GM19372 (cell line): ENCODE measurements around the gene UGT1A6.

Source experiments
- ATAC-seq: cut with Tn5 transposase; IDR thresholded peaks from one replicate; pipeline ENCODE4 v1.9.1; 2021; ENCODE audit warnings: mild to moderate bottlenecking, low read depth, moderate library complexity; ENCODE audit not compliant: unreplicated experiment

Gene UGT1A6

DNA sequence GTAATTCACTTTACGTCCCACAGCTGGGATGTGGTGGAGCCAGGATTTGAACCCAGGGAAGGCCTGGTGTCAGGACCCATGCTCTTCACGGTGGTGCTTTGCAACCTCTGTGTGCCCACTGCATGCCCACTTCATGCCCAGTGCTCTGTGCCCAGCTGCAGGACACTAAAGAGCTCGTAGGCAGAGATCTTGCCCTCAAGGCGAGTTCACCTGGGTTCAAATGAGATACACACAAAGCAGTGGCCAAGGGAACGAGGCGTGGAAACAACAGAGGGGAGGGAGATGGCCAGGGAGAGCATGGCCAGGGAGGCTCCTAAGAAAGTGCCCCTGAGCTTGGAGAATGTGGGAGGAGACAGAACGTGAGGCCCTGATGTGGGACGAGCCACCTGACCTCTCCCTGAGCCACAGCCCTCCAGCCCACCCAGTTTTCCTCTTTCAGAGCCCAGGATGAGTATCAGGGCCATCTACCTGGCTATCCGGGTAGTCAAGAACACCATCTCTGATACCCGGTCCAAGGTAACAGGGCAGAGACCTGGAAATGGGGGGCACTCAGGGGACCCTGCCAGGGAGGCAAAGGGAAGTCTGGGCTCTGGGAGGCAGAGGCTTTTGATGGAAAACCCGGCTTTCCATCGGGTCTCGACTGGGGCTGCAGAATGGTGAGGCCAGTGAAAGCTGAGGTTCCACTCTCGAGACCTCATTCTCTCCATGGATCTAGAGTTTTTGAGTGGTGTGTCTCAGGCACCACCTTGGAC lies 105.8 kb downstream of the UGT1A6 start:
- ATAC-seq: no peak

DNA sequence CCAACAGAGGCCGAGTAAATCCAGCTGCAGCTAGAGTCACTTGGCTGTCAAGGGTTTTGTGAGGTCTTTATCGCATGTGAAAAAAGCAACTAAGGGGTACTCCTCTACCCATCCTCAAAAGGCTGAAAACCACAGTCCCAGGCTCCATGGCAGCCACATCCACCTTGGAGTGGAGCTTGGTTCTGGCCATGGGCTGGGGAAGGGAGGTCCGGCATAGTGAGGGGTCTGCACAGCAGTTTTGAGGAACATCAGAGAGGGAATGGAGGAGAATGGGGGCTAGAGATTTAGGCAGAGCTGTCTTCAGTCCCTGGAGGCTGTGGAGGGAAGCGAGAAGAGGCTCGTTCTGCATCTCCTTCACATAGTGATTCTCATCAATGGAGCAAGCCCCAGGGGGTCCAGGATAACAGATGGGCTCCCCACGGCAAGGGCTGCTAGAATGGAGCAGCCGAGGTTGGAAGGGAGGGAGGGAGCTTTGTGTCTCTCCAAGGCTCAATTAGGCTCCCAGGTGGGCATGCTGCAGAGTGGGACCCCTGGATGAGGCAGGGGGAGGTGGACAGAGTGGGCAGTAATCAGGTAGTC lies 106.5 kb downstream of the UGT1A6 start:
- ATAC-seq: no peak

DNA sequence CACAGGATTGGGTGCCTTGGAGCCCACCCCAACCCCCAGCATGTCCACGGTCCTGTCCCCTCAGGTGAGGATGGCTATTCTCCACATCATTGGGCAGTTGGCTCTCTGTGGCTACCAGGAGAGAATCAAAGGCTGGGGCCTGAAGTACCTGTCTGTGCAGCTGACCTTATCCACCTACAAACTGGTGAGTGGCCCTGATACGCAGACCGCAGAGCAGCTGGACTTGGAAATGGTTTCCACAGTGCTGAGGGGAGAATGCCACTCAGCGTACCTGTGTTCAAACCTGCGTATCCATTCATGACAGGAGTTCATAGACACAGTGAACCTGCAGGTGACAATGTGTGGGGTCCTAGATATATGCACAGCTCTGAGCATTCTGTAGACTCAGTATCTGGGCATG lies 107.0 kb downstream of the UGT1A6 start:
- no peak for ATAC-seq

DNA sequence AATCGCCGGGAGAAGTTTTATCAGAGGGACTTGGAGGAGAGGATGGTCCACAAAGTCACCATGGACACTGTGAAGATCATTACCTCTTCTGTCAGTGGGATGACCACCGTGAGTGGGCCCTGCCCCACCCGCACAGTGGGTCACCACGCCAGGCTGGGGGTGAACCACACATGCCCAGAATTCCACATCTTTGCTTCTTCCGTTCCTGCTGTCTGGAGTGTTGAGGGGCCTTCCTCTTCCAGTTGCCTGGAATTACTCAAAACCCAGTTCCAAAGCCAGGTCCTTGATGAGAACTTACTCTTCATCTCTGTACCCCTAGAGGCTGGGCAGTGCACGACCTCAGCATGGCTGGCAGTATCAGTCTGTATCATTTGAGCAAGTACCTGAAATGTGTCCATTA lies 107.5 kb downstream of the UGT1A6 start:
- ATAC-seq: no peak

DNA sequence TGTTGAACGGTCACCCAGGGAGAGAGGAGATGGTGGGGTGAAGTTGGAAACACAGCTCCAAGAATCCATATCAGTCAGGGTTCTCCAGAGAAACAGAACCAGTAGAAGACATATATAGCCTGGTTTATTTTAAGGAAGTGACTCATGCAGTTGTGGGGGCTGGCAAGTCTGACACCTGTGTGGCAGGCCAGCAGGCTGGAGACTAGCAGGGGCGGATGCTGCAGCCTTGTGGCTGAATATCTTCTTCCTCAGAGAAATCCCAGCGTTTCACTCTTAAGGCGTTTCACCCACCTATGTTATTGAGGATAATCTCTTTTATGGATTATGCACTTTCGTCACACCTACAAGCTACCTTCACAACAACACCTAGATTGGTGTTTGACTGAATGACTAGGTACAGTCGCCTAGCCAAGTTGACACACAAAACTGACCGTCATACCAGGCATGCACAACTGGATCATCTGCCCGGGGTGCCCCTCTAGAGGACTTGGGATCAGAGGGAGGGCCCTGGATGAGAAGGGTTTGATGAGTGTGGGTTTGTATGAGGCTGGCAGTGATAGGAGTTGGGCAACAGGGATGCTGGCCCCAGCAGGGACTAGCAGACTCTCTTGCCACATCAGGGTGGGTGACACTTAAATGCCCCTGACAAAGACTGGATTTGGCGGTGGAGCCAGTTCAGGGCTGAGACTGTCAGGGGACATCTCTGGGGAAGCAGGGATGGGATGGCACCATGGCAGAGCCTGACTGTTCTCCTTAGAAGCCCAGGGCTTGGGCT lies 108.9 kb downstream of the UGT1A6 start:
- ATAC-seq: no peak

- no peak for ATAC-seq
These were observed 109.6 kb downstream of the UGT1A6 start for GRCh38 chr2:233802132-233802815.

DNA sequence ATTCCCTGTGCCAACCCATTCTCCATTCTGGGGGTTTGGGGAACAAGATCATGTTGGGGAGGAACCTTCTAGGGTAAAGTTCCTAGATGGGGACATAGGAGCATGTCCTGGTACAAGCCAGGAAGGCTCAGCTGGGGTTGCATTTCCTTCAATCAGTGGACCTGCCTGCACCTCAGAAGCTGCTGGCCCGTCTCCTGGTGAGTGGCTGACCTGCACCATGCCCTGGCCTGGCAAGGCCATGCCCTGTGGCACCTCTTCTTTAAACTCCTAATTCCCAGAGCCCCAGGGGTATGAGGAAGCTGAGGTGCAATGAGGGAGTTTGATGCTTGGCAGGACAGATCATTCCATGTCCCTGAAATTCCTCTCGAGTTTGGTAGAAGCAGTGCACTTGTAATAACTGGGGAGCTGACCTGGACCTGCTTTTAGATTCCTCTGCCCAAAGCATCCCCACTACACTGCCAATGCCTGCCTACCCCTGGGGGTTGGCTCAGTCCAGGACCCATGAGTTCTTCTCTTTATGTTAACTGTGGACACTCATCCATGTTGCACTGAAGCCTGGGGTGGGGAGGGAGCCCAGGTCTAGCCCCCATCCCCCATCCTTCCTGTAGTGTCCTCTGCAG lies 110.7 kb downstream of the UGT1A6 start:
- ATAC-seq: no peak

DNA sequence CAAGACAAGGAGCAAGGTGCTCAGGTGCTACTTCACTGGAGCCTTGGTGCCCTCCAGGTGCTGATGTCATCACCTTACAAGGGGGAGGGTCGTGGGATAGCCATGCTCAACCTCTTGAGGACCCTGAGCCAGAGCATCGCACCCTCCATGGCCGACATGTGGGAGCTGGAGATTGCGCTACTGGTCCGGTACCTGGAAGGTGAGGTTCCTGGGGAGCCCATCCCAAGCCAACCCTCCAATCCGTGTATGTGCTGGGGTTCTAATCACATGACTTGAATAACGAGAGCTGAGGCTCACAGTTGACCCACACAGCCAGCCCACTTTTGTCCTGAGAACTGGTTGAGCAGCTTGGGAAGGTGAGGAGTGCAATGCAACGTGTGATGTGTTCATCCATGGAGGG lies 111.3 kb downstream of the UGT1A6 start:
- no peak for ATAC-seq

DNA sequence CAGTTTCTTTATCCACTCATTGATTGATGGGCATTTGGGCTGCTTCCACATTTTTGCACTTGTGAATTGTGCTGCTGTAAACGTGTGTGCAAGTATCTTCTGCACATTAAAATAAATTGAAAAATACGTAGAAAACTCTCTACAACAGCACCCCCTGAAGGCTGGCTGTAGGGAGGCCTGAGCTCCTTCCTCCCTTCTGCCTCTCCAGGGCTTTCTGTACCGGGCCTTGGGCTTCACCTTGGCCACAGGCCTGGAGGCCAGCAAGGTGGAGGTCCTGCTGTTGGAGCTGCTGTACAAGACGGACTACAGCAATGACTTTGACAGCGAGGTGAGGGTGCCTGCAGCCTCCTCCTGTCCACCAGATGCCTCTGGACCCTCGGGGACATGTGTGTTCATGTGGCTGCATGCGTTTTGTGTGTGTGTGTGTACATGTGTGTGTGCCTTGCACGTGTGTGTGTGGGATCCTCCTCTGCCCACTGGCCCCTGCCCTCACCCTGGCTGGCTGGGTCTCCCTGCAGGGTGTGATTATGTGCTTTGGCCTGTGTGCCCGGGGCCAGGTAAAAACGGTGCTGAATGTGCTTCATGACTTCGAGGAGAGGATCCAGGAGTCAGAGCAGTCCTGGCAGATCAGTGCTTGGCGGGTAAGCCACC lies 114.7 kb downstream of the UGT1A6 start:
- ATAC-seq: no peak

DNA sequence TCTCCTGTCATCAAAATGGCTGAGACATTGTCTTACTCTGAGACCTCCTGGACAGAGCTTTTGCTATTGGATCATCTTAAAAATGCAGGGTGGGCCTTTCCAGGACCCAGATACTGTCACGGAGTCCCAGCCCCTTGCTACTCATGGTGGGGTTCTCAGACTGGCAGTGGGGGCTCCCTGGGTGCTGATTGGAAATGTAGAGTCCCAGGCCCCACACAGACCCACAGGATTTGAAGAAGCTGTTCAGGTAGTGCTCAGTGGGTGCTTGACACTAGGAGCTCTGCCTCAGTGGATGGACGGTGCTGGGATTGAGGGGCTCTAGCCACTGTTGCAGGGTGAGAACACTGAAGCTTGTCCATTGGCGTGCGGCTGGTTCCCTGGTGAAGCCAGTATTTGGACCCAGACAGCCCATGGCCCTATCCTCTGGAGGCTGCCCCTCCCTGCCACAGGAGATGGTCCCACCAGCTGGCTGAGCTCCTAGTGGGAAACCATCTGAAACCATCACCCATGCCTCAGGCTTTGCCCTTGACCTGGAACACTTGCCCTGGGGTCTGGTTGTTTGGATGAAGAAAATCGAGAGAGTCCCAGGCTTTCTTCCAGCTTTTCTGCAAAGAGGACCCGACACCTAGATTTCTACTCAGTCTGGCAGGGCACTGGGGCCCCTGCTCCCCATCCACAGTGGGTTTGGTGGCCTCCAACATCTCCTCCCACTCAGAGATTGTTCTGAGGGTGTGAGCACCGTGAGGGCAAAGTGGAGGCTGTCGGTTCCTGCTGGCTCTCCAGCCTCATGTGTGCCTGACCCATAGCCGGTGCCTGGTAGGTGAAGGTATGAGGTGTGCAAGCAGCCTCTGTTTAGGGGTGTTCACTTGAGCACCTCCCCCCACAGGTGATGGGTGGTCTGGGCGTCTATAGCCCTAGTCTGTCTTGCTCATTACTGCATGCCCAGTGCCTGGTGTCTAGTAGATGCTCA lies 115.6 kb downstream of the UGT1A6 start:
- no peak for ATAC-seq

GRCh38 chr2:233810385-233810784 lies 117.7 kb downstream of the UGT1A6 start:
- ATAC-seq: no peak

DNA sequence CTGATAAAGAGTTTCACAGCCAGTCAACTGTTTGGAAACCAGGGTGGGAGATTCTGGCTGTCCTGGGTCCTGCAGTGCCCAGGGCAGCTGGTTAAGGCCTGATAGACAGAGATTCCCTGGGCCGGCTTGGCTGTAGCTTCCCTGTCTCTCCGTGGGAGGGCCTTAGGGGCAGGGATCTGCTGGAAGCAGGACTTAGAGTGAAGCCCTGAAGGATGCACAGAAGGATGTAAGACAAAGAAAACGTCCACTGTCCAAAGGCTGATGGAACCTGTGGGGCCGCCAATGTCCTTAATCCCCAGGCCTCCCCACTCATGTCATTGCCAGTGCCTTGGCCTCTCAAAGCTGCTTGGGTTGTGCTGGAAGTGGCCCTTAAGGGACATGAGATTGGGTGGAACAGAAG lies 118.4 kb downstream of the UGT1A6 start:
- no peak for ATAC-seq

DNA sequence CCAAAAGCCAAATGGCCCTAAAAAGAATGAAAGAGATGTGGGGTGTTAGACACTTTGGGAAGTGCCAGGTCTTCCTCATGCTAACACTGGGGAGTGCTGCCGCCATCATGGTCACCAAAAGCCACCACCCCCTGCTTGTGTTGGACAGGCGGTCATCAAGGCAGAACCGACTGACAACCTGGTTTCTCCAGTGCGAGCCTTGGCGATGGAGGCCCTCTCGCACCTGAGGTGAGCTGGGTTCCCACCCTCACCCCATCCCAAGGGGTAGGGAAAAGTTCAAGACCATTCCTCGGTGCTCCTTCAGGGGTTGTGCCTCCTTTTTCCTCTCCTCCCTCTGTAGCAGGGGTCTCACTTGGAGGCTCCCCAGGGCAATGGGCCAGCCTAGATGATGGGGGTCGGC lies 119.0 kb downstream of the UGT1A6 start:
- ATAC-seq: no peak

DNA sequence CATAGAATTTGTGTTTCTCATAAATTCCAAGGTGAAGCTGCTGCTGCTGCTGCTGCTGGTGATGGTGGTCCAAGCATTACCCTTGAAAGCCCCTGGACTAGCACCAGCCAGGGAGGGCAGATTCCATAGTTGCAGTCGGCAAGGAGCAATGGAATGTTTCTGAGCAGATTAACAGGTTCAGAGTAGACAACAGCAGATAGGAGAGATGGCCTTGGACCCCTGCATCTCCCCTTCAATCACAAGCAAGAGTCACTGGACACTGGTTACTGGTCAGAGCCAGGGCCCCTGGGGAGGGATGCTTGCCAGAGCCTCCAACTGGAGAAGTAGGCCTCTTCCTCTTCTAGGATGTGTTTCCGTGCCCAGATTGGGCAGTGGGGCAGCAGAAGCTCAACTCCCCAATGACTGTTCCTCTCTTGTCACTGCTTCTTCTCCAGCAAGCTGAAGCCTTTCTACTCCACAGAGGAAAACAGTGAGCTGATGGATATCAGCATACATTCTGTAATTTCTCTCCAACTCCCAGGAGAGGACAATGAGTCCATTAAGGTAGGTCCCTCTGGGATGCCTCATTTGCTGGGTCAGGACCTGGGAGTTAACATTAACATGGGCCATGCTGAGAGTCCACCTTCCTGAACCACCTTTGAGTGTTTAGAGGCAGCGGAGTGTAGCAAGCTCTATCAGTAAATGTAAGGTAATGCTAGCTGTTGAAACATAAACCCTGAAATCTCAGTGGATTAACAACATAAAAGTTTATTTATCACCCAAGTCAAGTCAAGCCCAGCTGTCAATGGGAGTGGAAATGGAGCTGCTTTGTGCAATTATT lies 120.8 kb downstream of the UGT1A6 start:
- no peak for ATAC-seq

DNA sequence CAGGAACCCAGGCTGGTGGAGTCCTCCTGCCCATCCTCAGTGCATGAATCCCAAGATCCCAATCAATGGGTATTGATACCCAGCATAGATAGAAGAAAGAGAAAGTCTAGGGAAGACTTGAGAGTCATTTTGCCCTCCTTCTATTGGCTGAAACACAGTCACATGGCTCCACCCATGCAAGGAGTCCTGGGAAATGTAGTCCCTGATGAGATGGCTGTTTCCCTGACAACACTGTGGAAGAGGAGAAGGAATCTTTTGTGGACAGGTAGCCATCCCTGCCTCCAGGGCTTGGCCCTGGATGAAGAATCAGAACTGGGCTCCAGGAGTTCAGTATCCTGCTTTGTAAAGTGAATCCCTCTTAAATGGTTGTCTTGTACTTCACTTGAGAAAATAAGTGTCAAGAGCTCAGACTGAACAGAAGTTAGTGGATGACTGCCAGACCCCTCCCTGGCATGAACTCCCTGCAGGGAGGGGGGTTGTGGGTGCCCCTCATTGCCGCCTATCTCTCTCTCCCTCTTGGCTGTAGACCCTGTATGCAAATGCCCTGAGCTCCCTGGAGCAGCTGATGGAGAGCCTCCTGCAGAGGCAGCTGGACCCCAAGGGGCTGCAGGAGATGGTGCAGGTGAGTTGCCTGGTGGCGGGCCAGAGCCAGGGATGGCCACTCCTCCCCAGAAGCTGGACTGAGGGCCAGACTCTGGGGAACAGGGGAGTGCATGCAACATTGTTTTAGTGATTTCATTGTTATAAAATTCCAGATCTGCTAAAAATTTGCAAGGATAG lies 121.6 kb downstream of the UGT1A6 start:
- no peak for ATAC-seq

DNA sequence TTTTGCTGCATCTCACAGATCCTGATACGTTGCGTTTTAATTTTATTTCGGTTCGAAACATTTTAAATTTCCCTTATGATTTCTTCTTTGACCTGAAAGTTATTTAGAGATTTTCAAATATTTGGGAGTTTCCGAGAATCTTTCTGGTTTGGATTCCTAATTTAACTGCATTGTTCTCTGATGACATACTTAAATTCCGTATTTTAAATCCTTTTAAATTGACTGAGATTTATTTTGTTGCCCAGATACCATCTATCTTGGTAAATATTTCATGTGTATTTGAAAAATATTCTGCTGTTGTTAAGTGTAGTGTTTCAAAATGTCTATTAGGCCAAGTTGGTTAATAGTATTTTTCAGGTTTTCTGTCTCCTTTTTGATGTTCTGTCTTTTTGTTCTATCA lies 123.2 kb downstream of the UGT1A6 start:
- no peak for ATAC-seq

- no peak for ATAC-seq
These were observed 123.6 kb downstream of the UGT1A6 start for GRCh38 chr2:233816334-233816733.
